Fibroblast of pulmonary artery (primary cell): Measurements from ENCODE around the gene DBNDD2.

Experiments used
- DNase-seq: peaks from one replicate; pipeline ENCODE4 v3.0.0-alpha.2; 2010; ENCODE audit warnings: low read depth
- H3K4me3 ChIP-seq: replicated peaks from 2 replicates; pipeline ENCODE4 v1.5.1; 2011; ENCODE audit warnings: low read depth, mild to moderate bottlenecking, control low read depth, low read length, moderate library complexity
- CTCF ChIP-seq: IDR thresholded peaks from 2 replicates; pipeline ENCODE4 v1.5.1; 2011; ENCODE audit warnings: mild to moderate bottlenecking, control low read depth, low read length, inconsistent platforms; ENCODE audit errors: missing control alignments

DBNDD2 gene

GRCh38 chr20:45399018-45399417 lies 9.1 kb upstream of the DBNDD2 start:
- no peak for DNase-seq
- H3K4me3 ChIP-seq, result no peak overlapping the region
- TF ChIP-seq CTCF, result no peak

GRCh38 chr20:45400346-45401031 lies 7.6 kb upstream of the DBNDD2 start:
- no peak for DNase-seq

GRCh38 chr20:45402946-45403345 lies 5.1 kb upstream of the DBNDD2 start:
- TF ChIP-seq CTCF, result no peak
- peak; percentile 44 for DNase-seq
- H3K4me3 ChIP-seq, result no peak overlapping the region

More at GRCh38 chr20:45400346-45401031, 7.6 kb upstream of the DBNDD2 start:
- no peak for TF ChIP-seq CTCF
- no peak overlapping the region for H3K4me3 ChIP-seq

GRCh38 chr20:45404438-45404837 lies 3.7 kb upstream of the DBNDD2 start:
- DNase-seq, result no peak
- TF ChIP-seq CTCF, result no peak
- no peak overlapping the region for H3K4me3 ChIP-seq

- H3K4me3 ChIP-seq, result peak overlapping the region; percentile 57
- no peak for TF ChIP-seq CTCF
- no peak for DNase-seq
These were observed 2.4 kb upstream of the DBNDD2 start for GRCh38 chr20:45405571-45406259.

GRCh38 chr20:45406260-45407066 lies 1.6 kb upstream of the DBNDD2 start:
- H3K4me3 ChIP-seq, result peak overlapping the region; percentile 57
- peak; percentile 24 for DNase-seq
- no peak for TF ChIP-seq CTCF
